GM21390 (cell line): ENCODE measurements around the gene LRPAP1.
"Not testable (repeated sequence)": the region's sequence is repeated elsewhere in the genome, so short reads cannot be mapped to it uniquely, and the experiment has no call there.

ENCODE experiments used
- ATAC-seq: cut with Tn5 transposase; IDR thresholded peaks from one replicate; pipeline ENCODE4 v1.9.1; 2021; ENCODE audit not compliant: unreplicated experiment

LRPAP1 gene

GRCh38 chr4:3463556-3464348 lies 68.5 kb downstream of the LRPAP1 start:
- no peak for ATAC-seq

GRCh38 chr4:3462790-3463415 lies 69.3 kb downstream of the LRPAP1 start, which contains the start of gene DOK7:
Gene DOK7, plus strand, starts transcription at chr4:3463306. Its CDS starts 70 bp downstream, at chr4:3463376.
- ATAC-seq, result no peak

GRCh38 chr4:3462321-3462789 lies 69.9 kb downstream of the LRPAP1 start:
- ATAC-seq, result no peak

- no peak for ATAC-seq
These were observed 70.5 kb downstream of the LRPAP1 start for GRCh38 chr4:3461515-3462291.

GRCh38 chr4:3460926-3461325 lies 71.3 kb downstream of the LRPAP1 start:
- ATAC-seq, result no peak

GRCh38 chr4:3459156-3459555 lies 73.1 kb downstream of the LRPAP1 start:
- not testable (repeated sequence) for ATAC-seq

- ATAC-seq, result no peak
These were observed 73.9 kb downstream of the LRPAP1 start for GRCh38 chr4:3458371-3458770.

- not testable (repeated sequence) for ATAC-seq
These were observed 76.6 kb downstream of the LRPAP1 start for GRCh38 chr4:3455596-3455995.
